Right hindlimb (tissue), 1 donor: ENCODE measurements around the gene HSD11B1.

Source experiments
- DNase-seq: peaks from one replicate; pipeline ENCODE4 v3.0.0-alpha.2; 2018

The HSD11B1 gene

DNA sequence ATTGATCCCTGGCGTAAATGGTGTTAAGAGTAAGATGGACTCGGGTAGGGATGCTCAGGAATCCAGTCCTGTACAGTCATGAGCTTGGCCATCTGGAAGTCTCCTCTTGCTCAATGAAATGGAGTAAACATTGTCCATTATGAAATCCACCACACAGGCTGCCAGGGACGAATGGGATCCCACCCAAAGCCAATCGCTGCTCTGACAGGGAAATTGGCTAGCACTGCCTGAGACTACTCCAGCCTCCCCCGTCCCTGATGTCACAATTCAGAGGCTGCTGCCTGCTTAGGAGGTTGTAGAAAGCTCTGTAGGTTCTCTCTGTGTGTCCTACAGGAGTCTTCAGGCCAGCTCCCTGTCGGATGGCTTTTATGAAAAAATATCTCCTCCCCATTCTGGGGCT lies at the start of gene HSD11B1:
HSD11B1 (plus strand) TSS at position 263 of the 400 bp plus-strand sequence; CDS start at position 360, 97 bp downstream.
- no peak for DNase-seq

GRCh38 chr1:209655411-209656231 lies 49.0 kb upstream of the HSD11B1 start:
- DNase-seq, result no peak

GRCh38 chr1:209657140-209657879 lies 47.3 kb upstream of the HSD11B1 start:
- DNase-seq, result no peak

DNA sequence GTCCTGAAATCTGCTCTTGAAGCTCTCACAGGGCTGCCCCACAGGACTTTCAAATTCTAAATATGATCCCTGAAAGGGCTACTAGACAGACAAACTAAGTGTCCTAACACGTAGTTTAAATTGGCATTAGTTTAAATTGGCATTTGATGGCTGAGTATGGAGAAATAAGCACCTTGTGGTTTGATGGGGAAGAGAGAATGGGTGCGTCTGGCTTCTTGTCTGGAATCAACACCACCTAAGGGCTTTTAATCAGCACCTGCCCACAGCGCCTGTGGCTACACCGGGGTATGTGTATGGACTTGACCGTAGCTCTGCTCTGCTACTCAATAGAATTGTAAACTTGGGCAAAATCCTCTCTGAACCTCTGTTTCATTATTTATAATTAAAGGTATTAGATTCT lies 46.7 kb upstream of the HSD11B1 start:
- no peak for DNase-seq

DNA sequence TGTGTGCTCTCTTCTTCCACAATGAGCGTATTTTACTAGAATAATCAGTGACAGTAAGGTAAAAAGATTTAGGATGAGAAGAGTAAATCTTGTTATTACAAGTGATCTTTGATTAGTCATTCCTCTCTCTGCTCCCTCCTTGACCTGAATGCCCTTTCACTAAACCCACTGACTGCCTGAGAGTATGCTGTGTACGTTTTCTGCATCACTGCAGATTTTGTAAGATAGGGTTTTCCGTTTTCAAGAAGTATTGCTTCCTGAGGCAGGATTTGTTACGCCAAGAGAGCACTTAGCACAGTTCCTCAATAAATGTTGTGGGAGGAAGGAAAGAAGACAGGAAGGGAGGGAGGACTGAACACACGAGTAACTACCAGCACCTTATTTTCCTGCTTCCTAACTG lies 44.7 kb upstream of the HSD11B1 start:
- no peak for DNase-seq

- DNase-seq, result no peak
Observed at GRCh38 chr1:209661071-209661470, 43.6 kb upstream of the HSD11B1 start.

DNA sequence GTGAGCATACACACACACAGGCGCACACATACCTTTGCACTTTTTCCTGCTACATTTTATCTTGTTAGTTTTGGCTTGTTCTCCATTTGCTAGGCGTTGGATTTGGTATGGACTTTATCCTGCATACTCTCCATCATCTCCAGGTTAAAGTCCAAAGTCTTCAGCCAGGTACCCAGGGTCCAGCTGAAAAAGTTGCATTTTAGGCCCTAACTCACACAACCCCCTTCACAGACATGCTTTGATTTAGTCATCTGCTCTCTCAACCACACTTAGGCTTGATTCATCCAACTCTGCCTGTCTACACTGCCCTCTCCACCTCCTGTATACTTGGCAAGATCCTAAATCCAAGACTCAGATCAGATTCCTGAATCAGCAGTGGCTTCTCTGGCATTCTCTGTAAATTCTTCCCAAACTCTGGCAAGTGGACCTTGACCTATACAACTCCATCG lies 41.7 kb upstream of the HSD11B1 start:
- no peak for DNase-seq

GRCh38 chr1:209667103-209667502 lies 37.5 kb upstream of the HSD11B1 start:
- no peak for DNase-seq

DNA sequence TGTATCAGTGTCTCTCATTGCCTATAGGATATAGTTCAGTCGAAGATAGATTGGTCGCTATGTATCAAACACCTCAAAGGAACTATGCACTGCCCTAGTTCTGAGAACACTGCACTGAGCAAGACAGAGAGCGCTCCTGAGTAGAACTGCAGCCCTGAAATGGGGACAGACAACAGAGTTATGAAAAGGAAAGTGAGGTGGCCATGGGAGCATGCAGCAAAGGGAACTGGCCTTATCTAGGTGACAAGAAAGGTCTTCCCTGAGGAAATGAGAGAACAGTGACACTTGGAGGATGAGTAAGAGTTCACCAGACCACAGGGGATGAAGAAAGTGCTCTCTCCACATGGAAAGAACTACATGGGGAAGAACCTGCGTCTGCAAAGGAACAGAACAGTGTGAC lies 36.9 kb upstream of the HSD11B1 start:
- no peak for DNase-seq

- DNase-seq, result no peak
Observed at GRCh38 chr1:209670441-209671082, 34.1 kb upstream of the HSD11B1 start.

DNA sequence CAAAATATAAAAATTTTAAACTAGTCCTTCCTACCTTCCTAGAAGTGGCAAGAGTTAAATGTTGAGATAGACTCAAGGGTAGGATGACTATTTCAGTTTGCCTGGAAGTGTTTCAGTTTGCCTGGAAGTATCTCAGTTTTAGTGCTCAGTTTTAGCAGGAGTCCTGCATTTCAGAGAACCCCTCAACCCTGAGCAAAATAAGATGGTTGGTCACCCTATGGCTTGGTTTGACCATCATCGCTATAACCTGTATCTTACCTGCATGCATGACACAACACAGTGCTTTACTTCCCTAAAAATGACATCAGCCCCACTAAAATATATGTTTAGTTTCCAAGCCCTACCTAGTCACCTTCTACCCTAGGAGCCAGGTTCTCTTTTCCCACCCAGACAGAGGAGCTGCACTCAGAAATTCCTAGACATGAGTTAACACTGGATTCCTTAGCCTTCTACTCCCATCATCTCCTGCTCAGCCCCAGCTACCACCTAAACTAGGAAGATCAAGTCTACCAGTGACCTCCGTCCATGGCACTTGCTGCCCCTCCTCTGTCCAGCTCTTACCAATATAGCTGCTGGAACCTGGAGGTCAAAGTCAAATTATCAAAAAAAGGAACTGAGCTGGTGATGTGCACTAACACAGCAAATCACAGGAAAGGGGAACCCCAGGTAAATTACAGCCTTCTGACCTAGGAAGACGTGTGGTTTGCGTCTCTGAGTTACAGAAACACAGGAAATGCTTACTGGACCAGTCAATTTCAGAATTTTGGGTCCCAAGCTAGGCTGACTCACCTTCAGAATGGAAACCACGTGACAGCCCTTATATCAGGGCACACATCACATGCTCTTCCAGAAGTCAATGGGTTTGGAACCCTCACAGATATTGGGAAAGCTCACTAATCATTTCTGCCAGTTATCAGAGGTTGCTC lies 31.7 kb upstream of the HSD11B1 start:
- no peak for DNase-seq

- no peak for DNase-seq
Observed at GRCh38 chr1:209673631-209674417, 30.8 kb upstream of the HSD11B1 start.

DNA sequence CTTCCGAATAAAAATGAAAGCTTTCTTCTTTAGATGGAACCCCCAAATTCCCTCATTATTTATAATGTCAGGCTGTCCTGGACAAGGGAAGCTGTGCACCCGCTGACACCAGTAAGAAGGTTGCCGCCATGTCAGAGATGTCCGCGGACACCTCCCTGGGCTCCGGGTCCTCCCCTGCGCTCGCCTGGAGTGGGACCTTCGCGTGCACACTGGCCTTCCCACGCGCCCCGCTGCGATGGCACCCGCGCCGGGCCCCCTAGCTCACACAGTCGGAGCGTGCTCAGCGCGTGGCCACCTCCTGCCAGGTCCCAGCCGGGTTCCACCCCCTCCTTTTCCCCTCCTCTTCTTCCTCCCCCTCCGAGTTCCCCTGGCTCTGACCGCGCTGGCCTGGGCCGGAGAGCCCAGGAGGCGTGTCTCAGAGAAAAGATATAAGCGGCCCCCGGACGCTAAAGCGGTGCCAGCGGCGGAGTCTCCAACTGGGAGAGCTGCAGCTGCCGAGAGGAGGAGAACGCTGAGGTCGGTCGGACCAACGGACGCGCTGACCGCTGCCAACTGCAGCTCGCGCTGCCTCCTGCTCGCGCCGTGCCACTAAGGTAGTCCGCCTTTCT lies 29.6 kb upstream of the HSD11B1 start, which contains the start of gene G0S2:
G0S2 (plus strand) TSS at position 456 of the 608 bp plus-strand sequence. CDS start 273 bp downstream, outside the sequence.
- DNase-seq, result peak; percentile 81

DNA sequence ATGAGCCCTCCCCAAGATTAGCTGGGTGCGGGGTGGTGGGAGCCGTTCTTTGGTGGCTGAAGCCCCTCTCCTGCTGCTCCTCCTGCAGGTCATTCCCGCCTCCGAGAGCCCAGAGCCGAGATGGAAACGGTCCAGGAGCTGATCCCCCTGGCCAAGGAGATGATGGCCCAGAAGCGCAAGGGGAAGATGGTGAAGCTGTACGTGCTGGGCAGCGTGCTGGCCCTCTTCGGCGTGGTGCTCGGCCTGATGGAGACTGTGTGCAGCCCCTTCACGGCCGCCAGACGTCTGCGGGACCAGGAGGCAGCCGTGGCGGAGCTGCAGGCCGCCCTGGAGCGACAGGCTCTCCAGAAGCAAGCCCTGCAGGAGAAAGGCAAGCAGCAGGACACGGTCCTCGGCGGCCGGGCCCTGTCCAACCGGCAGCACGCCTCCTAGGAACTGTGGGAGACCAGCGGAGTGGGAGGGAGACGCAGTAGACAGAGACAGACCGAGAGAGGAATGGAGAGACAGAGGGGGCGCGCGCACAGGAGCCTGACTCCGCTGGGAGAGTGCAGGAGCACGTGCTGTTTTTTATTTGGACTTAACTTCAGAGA lies 29.0 kb upstream of the HSD11B1 start:
- DNase-seq, result no peak

- DNase-seq, result no peak
Observed at GRCh38 chr1:209678981-209679539, 25.6 kb upstream of the HSD11B1 start.

DNA sequence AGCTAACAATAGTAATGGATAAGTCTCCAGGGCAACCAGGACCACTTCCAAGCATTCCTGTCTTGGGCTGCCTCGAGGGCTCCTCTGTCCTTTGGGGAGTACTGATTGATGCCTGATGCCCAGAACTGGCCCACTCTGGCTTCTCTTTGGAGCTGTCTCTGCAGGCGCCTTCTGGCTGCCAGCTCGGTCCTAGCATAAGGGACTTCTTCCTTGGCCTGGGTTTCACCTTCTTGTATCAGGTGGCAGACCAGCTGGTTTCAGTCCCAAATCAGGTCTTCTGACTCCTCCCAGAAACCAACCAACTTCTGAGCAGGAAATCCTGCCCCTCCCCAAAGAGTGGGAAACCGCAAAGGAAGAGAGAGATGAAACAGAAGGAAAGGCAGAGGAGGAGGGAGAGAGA lies 18.8 kb upstream of the HSD11B1 start:
- no peak for DNase-seq

- no peak for DNase-seq
Observed at GRCh38 chr1:209686322-209686721, 18.3 kb upstream of the HSD11B1 start.

- DNase-seq, result peak; percentile 30
Observed at GRCh38 chr1:209688746-209689234, 15.9 kb upstream of the HSD11B1 start.

DNA sequence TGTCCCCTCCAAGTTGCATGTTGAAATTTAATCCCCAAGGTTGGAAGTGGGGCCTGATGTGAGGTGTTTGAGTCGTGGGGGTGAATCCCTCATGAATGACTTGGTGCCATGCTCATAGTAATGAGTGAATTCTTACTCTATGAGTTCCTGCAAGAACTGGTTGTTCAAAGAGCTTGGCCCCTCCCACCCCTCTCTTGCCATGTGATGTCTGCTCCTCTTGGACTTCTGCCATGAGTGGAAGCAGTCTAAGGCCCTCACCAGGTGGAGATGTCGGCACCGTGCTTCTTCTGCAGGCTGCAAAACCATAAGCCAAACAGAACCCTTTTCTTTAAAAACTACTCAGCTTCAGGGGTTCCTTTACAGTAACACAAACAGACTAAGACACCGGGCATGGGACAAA lies 15.2 kb upstream of the HSD11B1 start:
- DNase-seq, result no peak

GRCh38 chr1:209691237-209691636 lies 13.4 kb upstream of the HSD11B1 start:
- no peak for DNase-seq
